BE2C (cell line): ENCODE measurements around the gene FAM3A.
A peak's percentile ranks its signal among the peaks of the same experiment; 100 is the strongest.

Source experiments
- DNase-seq: peaks from one replicate; pipeline ENCODE4 v3.0.0-alpha.2; 2020
- H3K27me3 ChIP-seq: fragments of 250-450 bp; sonication (Bioruptor Pico); 2 replicates; pipeline ENCODE4 v1.5.1; 2020; ENCODE audit warnings: mild to moderate bottlenecking
- H3K36me3 ChIP-seq: fragments of 250-450 bp; sonication (Bioruptor Pico); 2 replicates; pipeline ENCODE4 v1.5.1; 2020; ENCODE audit warnings: mild to moderate bottlenecking
- H3K4me1 ChIP-seq: fragments of 250-450 bp; sonication (Bioruptor Pico); 2 replicates; pipeline ENCODE4 v1.5.1; 2020
- H3K4me3 ChIP-seq: 2 replicates; pipeline ENCODE4 v1.5.1; 2011; ENCODE audit warnings: low read depth, low read length
- H3K9me3 ChIP-seq: fragments of 250-450 bp; sonication (Bioruptor Pico); 2 replicates; pipeline ENCODE4 v1.5.1; 2020
- TF ChIP-seq, protein P1 (sequence below): IDR thresholded peaks from 2 replicates; pipeline ENCODE4 v1.5.1; 2012; ENCODE audit warnings: mild to moderate bottlenecking, low read depth, low read length

Gene FAM3A

DNA sequence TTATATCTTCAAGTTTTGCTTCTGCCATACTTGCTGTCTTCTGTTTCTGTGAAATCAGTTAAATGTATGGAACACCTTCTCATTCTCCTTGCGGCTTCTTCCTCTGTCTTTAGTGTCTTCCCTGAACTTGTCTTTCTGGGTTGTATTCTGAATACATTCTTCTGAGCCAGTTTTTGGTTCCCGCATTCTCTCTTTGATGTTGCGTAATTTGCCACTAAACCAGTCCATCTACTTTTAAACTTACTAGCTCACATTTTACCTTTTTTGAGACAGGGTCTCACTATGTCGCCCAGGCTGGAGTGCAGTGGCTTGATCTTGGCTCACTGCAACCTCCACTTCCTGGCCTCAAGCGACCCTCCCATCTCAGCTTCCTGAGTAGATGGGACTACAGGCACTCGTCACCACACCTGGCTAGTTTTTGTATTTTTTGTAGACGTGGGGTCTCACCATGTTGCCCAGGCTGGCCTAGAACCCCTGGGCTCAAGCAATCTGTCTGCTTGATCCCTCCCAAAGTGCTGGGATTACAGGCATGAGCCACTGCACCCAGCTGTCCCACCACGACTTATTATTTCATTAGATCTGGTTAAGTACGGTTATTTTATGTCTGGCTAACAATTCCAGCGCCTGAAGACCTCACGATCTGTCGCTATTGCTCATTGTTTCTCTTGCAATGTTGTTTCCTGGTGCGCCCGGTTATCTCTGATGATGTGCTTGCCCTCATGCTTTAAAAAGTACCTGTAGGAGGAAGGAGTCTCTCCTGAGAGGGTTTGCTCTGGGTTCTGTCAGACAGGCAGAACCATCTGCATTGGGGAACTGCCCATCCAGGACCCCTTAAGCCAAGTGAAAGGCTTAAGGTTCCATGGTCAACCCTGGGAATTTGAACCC, 9.8 kb upstream of the FAM3A start:
- Histone ChIP-seq H3K27me3 (no peaks in the 10 kb centered on the region), H3K4me3 (no peak overlapping the region), H3K9me3 (no peaks in the 10 kb centered on the region), H3K36me3 (no peaks in the 10 kb centered on the region), H3K4me1 (no peaks in the 10 kb centered on the region; the same call in 1 of the 2 replicates)
- no peak for DNase-seq
- TF ChIP-seq, protein P1, sequence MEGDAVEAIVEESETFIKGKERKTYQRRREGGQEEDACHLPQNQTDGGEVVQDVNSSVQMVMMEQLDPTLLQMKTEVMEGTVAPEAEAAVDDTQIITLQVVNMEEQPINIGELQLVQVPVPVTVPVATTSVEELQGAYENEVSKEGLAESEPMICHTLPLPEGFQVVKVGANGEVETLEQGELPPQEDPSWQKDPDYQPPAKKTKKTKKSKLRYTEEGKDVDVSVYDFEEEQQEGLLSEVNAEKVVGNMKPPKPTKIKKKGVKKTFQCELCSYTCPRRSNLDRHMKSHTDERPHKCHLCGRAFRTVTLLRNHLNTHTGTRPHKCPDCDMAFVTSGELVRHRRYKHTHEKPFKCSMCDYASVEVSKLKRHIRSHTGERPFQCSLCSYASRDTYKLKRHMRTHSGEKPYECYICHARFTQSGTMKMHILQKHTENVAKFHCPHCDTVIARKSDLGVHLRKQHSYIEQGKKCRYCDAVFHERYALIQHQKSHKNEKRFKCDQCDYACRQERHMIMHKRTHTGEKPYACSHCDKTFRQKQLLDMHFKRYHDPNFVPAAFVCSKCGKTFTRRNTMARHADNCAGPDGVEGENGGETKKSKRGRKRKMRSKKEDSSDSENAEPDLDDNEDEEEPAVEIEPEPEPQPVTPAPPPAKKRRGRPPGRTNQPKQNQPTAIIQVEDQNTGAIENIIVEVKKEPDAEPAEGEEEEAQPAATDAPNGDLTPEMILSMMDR: no peak

DNA sequence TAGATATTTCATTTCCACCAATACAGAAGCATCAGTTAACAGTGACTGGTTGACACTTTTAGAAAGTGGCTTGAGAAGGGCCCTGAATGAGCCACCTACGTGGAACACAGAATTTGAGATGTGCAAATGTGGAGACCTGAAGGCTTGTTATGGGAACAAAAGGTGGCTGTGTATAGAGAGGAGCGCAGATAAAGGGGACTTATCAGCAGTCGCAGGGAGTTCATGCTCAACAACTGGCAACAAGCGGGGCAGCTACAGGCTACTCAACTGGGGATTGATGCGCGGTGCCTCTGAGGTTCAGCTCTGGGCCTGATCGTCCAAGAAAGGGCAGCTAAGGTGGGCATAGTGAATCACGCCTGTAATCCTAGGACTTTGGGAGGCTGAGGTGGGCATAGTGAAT, 3.4 kb upstream of the FAM3A start:
- TF ChIP-seq, protein P1: no peak
- H3K27me3 ChIP-seq: no peaks in the 10 kb centered on the region
- H3K4me1 ChIP-seq: no peaks in the 10 kb centered on the region

DNA sequence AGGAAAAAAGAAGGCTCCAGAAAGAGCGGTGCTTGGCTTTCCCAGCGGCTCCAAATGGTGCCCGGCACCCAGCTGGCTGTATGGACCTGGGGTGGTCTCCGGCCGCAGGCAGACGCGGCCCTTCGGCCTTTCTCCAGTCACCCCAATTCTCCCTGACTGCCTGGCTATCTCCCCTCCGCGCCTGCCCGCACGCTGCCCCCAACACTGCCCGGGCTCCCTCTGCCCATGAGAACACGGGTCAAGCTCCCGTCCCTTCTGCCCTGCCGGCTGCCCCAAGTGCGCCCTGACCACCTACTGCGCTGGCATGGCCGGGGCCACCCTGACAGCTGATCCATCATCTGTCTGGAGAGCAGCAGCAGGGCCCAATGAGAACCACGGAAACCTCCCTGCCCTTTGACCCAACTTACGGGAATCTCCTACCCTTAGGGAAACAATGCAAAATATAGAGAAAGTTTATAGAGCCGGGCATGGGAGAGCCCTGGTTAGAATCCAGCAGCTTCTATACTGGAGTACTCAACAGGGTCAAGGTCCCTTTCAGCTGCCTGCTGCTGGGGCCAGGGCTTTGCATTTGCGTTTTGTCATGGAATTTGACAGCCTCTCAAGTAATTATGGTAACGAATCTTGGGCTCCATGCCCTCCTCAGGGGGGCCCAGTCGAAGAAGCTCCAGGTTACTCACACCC, 1.2 kb upstream of the FAM3A start:
- H3K27me3 ChIP-seq: no peaks in the 10 kb centered on the region
- no peak for DNase-seq
- H3K4me3 ChIP-seq: no peak overlapping the region
- H3K4me1 ChIP-seq: no peaks in the 10 kb centered on the region
- no peaks in the 10 kb centered on the region for H3K9me3 ChIP-seq
- H3K36me3 ChIP-seq: no peaks in the 10 kb centered on the region
- TF ChIP-seq, protein P1: no peak

More for the DNA sequence above, 3.4 kb upstream of the FAM3A start:
- no peaks in the 10 kb centered on the region for H3K36me3 ChIP-seq
- DNase-seq: no peak
- no peaks in the 10 kb centered on the region for H3K9me3 ChIP-seq
- H3K4me3 ChIP-seq: no peak overlapping the region

DNA sequence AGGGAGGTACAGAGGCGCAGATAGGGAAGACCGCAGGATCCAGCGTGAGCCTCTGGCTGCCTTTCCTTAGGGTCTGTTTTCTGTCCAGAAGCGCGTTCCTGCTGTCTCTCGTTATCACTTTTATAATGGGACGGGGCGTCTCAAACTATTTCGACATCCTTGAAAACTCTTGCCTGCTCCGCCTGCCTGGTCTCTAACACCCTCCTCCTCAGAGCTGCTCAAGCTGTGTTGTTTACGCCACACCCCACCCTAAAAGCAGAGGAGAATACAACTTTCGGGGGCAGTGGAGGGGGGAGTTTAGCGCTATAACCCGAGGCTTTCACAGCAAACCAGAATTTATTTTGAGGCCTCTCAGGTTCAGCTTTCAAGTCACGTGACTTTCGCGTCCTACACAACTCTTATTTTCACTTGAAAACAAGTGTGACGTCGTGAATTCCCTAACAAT, 646 bp upstream of the FAM3A start:
- Histone ChIP-seq H3K4me1 (no peaks in the 10 kb centered on the region), H3K4me3 (peak overlapping the region; percentile 60), H3K36me3 (no peaks in the 10 kb centered on the region), H3K27me3 (no peaks in the 10 kb centered on the region), H3K9me3 (no peaks in the 10 kb centered on the region)
- DNase-seq: no peak
- TF ChIP-seq, protein P1: no peak

DNA sequence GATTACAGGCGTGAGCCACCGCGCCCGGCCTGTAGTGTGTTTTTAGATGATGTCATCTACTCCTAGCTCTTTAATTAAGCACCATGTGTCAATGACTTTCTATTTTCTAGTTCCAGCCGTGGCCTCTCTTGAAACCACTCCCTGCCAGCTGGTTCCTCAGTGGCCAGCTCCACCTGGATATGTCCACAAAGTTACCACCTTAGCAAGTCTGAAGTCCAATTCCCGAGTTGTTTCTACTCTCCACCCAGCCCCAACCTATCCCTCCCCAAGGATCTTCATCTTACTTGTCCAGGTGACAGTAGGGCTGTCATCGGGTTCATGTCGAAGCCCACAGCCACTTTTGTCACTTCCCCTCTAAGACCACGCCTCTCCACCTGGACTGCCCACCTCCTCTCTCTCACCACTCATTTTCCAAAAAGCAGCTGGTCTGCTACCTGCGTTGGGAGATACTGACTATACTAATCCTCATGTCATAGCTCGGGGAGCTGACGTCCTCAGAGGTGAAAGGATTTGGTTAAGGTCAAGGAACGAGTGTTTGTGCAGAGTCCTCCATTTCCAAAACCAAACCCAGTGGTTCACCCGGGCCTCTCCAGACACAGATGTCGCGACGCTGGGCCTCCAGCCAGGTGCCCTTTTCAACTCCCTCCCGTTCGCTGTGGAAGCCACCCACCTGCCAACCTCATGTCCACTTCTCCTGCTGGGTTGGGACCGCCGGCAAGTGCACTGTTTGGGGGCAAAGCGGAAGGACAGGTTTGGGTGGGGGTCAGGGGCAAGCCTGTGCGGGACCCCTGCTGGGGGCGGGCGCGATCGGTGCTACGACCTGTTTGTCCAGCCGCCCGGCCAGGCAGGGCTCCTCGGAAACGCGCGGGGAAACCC, 704 bp downstream of the FAM3A start:
- Histone ChIP-seq H3K27me3 (no peaks in the 10 kb centered on the region), H3K36me3 (no peaks in the 10 kb centered on the region), H3K4me3 (peak overlapping the region; percentile 65), H3K4me1 (no peaks in the 10 kb centered on the region), H3K9me3 (no peaks in the 10 kb centered on the region)
- no peak for DNase-seq
- TF ChIP-seq, protein P1: no peak
